NCI-H2196 treated with DMSO at 0.1 percent for 48 hours (cell line): Measurements from ENCODE around the gene KRT81.
A peak's percentile ranks its signal among the peaks of the same experiment; 100 is the strongest.
"Not testable (repeated sequence)": the region's sequence is repeated elsewhere in the genome, so short reads cannot be mapped to it uniquely, and the experiment has no call there.

Experiments
- DNase-seq: peaks from one replicate; lab custom pipeline; 2025; ENCODE audit not compliant: unreplicated experiment; lab: John Stamatoyannopoulos, UW

Gene KRT81

DNA sequence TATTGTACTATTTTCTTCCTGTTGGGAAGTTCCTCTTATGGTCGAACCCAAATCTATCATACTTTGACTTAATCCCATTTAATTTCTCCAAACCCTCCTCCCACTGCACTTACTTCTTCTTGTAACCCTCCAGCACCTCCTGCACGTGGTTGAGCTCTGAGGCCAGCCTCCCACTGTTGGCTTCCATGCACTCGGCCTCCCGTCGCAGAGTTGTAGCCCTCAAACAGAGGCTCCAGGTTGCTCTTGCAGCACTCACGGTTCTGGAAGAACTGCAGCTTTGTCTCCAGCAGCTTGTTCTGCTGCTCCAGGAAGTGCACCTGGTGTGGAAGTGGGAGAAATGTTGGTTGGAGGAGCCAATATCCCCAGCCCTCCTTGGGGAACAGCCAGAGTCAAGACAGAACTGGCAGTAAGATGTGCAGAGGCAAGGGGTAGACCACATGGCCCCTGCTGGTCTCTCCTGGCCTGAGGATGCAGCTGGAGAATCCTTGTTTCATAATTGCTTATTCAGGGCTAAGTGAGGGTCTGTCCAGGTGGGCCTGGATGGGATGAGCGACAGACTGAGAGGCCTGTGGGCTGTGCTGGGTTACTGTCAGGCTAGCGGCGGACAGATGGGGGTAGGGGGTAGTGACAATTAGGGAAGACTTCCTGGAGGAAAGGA is 35.3 kb downstream of the KRT81 start:
- no peak for DNase-seq

DNA sequence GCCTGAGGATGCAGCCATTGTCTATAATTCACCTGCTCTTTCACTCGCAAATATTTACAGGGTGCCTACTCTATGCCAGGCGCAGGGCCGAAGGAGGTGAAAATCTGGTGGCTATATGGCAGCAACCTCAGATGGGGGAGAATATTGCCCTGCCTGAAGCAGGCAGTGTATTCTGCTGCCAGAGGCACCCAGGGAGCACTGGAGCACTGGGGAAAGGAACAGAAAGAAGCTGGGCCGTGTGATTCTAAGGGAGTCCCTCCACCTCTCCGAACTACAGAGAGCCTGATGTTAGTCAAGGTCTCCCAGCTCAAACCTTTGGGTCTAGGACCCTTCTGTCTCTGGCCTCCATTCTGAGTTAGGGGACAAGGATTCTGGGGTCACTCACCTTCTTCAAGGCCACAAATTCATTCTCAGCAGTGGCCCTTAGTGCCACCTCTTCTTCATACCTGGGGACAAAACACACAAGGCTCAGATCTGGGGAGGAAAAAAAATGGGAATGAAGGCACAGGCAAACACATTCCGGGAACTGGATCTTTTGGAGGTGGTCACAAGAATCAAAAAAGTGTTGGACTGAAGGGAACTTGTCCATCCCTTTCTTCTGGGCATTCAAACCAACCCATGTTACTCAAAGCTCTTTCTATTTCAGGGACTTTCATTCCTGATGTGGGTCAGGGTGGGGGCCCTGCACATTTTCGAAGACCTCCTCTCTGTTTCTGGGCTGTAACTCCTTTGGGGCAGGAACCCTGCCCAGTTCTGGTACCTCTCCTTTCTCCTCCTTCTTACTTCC is 36.2 kb downstream of the KRT81 start:
- no peak for DNase-seq

DNA sequence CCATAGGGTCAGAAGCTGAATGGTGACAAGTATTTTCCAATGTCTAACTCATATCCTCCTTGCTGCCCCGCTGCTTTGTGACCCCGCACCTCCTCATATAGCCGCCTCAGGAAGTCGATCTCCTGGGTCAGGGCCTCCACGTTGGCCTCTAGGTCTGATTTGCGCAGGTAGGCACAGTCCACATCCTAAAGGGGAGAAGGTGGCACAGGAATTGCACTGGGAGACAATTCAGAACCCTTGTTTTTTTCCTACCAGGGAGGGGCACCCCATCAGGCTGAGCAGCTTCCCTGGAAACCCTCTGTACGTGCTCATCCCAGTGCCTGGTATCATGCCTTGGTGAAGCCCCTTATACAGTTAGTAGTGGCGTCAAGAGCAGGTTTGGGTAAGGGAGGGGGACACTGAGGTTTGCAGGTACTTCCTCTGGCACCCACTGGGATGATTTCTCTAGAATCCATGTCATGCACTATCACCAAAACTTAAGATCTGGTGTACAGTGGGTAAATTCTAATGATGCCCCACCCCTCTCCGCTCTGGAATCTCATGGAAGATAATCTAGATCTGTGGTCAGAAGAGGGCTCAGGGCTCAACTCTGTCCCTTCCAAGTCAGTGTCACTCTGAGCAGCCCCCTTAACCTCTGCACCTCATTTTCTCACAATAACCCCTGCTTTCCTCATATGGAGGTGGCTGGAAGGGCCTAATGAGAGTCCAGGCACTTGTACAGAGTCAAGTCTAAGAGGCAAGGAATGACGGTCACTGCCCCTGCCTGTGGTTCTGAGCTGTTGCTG is 37.0 kb downstream of the KRT81 start:
- no peak for DNase-seq

DNA sequence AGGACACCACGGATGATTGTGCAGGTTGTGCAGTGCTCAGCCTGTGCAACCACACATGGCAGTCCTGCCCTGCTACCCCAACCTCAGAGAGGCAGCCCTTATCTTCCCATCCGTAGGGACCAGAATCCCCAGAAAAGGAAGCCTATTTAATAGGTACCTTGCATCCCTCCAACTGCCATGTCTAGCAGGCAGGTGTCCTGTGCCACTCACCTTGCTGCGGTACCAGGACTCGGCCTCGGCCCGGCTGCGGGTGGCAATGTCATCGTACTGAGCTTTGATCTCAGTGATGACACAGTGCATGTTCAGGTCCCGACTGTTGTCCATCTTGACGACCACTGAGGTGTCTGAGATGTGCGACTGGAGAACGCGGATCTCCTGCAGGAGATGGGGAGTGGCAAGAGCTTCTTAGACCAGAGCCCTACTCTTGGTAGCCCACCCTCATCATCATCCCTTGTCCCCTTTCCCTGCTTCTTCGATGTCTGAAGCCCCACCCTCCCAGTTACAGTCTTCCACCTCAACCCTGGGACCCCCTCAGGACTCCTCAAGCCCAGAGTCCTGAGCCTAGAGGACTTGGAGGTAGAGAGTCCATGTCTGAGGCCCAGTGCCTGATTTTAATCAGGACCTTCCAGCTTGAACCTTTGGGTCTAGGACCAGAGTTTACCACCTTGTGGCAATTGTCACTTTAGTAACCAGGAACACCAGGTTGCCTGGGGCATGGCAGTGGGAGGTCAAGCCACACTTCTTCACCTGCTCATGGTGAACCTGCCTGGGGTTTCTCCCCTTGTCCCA is 37.7 kb downstream of the KRT81 start:
- no peak for DNase-seq

DNA sequence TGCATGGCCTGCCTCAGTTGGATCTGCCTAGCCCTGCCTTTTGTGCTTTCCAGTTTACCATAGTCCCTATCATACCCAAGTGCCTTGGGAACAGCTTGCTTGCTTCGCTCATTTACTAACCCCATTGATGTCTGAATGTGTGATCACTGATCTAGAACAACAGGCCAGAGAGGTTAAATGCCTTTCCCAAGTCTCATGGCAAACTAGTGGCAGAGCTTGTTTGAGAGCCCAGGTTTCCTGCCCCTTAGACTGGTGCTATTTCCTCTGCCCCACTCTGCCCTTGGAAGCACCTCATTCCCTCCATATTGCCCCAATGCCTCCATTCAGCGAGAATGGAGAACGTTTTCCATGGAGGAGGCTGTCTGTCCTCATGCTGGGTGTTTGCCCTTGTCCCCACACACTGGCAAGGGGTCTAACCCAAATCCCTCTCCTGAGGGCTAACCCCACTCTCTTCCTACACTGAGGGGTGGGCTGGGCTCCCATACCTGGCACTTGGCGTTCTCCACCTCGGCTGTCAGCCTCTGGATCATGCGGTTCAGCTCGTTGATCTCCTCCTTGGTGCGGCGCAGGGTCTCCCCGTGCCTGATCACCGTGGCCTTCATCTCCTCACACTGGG is 38.5 kb downstream of the KRT81 start:
- no peak for DNase-seq

DNA sequence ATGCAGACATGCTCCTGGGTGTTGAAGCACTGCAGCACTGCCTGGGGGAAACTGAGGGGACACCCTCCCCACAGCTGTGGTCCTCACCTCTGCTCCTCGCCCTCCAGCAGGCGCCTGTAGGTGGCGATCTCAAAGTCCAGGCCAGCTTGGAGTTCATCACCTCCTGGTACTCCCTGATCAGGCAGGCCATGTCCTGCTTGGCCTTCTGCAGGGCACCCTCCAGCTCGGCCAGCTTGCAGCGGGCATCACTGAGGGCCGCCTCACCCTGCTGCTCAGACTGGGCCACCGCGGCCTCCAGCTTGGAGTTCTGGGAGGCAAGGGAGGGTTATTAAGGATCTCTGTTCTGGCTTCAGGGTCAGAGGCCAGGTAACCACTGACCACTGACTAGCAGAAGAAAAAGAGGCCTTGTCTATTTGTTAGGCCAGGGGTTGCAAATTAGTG is 39.1 kb downstream of the KRT81 start:
- not testable (repeated sequence) for DNase-seq

DNA sequence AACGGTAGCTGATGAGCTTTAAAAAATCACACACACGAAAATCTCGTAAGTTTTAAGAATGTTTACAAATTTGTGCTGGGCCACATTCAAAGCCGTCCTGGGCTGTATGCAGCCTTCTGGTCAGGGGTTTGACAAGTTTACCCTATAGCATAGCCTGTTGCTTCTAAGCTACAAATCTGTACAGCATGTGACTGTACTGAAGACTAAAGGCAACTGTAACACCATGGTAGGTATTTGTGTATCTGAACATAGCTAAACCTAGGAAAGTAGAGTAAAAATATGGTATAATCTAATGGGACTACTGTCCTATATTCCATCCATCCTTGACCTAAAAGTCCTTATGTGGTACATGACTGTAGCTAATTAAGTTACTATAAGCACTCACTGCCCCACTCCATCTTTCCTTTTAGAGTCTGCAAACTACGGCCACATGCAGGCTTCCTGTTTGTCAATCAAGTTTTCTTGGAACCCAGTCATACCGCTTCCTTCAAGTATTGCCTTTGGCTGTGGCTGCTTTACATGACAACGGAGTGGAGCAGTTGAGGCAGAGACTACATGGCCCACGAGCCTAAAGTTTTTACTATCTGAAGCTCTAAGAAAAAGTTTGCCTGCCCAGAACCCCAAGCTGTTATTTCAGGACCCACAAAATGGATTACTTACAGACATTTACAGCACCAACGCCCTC is 39.8 kb downstream of the KRT81 start:
- DNase-seq: no peak

DNA sequence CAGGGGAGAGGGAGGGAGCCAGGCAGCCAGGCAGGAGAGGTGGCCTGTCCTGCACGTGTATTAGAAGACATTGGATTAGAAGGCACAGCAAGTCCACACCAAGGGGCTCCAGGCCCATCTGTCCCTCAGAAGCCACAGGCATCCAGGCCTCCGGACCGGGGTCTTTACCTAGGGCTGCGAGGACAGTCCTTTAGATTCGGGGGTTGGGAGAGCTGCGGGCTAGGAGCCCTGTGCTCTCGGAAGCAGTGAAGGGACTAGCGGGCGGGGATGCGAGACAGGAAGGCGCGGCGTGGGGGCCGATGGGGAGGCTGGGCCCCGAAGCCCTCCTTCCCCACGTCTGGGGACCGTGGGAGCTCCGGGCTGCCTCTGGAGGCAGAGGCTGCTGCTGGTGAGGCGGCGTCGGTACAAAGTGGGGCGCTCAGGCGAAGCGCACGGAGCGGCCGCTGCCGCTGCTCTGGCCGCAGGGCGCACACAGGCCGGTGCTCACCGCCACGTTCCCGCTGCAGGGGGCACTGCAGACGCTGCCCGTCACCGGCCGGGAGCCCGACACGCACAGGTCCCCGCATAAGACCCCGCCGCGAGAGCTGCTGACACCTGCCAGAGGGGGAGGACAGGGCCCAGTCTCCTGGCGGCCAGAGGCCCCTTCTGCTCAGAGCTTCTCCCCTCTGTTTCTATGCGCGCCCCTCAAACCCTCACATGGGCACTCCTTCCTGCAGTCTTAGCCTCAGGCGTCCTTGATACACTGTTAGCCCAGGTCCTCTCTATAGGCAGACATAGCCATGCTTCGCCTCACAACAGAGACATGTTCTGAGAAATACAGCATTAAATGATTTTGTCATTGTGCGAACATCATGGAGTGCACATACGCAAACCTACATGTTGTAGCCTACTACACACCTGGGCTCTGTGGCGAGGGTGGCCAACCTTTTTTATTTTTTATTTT is 41.0 kb downstream of the KRT81 start:
- no peak for DNase-seq

DNA sequence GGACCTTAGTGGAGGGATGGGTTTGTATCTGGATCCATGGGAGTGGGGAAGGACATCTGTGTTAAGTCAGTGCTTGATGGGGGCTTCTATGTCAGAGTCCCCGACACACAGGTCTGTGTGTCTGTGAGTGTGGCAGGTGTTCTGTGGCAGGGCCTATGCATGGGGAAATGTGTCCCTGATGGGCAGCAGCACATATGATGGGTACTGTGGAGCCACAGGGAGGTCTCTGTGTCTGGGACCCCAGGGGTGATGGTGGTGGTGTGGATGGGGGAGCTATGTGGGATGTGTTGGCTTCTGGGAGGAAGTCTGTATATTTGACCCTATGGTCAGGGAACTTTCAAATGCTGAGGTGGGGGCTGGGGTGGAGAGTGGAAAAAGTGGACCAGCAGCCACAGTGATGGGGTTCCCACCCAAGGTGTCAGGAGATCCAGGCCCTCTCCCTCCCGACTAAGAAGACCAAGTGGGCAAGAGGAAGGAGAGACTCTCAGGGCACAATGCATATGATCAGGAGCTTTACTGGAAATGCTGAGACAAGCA is 41.8 kb downstream of the KRT81 start:
- DNase-seq: no peak

DNA sequence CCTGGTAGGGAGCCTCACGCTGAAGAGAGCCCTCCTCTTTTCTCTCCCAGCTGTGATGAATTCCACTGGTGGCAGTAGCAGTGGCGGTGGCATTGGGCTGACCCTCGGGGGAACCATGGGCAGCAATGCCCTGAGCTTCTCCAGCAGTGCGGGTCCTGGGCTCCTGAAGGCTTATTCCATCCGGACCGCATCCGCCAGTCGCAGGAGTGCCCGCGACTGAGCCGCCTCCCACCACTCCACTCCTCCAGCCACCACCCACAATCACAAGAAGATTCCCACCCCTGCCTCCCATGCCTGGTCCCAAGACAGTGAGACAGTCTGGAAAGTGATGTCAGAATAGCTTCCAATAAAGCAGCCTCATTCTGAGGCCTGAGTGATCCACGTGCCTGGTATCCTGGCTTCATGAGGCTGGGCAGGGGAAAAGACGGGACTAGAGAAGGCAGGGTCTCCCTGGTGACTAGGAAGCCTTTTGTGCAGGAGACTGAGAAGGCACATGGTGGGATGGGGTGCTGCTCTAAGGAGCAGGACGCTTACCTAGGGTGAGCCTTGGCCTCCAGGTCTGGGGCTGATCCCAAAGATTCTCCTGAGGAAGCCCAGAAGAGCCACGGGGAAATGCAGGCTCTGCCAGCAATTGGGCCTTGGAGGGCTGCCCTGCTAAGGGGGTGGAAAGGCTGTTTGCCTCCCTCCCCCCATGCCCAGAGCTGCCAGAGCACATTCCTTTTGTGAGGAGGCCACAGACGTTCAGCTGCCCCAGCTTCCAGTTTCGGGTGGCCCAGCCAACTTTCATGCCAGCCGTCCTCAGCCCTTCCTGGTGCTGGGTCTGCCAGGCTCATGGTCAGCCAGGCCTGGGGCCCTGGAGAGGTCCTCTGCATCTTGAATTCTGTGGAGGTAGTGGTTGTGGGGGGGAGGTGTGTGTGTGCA is 42.5 kb downstream of the KRT81 start:
- peak; percentile 72 for DNase-seq

DNA sequence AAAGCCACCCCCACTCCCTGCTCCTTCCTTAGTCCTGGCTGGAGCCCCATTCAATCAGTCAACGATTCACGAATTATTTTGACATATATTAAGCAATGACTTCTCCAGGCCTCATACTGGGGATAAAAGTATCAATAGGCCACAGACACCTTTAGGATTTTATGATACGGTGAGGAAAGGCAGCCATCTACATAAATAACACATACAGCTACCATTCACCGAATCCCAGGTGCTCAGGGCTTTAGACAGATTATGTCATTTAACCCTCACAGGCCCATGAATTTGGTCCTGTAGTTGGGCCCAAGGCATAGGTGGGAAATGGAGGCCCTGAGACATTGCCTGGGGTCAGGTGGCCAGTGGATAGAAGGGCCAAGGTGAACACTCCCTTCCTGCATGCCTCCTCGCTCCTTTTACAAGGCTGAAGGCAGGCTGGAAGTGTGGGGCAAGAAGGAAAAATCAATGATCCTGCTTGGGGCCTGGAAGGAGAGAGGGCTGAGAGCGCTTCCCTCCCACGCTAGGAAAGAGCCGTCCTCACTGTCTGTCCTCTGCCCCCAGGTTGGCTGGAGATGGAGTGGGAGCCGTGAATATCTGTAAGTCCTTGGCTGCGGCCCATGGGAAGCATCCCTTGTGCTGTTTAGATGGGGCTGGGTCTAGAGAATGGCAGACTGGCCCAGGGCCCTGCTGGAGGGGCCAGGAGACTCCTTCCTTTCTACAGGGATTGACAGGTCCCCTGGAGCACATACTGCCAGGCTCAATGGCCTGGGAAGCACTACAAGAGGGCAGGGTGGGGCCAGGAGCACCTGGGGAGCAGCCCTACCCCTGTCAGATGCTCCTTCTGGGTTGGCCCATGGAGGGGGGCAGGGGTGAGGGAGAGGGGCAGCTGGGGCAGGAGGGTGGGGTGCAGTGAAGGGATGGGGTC is 43.5 kb downstream of the KRT81 start:
- DNase-seq: no peak

DNA sequence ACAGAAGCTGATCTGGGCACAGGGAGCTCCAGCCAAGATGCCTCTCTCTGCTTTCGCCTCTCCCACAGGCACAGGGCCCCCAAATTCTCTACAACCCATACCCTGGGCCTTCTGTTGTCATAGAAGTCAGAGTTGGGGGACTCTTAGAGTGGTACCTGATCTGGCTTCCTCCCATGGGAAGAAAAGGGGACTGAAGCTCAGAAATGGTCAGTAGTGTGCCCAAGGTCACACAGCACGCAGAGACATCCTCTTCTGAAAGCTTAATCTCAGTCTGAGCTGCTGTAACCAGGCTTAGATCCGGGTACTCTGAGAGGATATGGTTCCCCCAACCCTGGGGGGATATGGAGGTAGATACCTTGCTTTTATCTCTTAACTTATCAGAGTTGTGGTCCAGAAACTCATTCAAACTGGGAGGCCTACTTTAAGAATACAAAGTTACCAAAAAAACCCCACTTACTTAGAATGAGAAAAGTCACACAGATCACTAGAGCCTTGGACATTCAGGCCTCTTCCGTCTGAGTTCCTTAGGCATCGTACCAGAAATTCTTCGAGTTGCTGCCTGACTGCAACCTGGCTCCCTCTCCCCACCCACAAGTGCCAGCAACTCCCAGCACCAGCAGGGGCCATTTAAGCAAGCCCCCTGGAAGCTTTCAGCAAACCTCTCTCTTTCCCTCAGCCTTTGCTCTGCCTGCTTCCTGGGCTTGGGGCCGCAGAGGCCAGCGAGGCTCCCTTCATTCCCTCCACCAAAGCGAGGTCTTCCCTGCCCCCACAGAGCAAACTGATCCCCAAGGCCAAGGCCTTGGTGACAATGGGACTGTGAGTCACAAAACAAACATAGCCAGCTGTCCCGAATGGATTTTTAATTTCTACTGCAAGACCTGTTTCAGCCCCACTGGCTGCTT is 44.4 kb downstream of the KRT81 start:
- DNase-seq: peak; percentile 56

DNA sequence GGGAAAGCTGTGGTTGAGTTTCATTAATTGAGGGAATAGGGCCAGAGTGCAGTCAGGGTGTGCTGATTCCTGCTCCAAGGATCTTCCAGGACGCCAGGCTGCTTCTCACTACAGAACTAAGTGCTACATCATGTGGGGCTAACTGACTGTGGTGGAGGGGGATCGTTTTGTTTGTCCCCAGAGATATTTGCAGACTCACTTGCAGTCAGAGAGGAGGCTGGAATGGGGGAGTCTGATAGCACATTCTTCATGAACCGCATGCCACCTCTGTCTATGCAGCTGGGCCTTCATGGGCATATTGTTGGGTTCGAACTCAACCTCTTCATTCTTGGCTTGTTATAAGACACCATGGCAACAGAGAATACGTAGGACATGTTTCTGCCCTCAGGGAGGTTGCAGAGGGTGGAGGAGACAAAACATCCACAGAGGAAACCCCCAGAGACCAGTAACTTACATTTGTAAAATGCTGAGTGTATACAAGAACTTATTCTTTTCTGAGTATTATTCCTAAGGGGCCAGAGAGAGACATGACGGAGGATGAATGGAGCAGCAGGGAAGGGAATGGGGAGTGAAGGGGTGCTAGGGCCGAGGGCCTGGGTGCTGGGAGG is 45.3 kb downstream of the KRT81 start:
- DNase-seq: no peak

DNA sequence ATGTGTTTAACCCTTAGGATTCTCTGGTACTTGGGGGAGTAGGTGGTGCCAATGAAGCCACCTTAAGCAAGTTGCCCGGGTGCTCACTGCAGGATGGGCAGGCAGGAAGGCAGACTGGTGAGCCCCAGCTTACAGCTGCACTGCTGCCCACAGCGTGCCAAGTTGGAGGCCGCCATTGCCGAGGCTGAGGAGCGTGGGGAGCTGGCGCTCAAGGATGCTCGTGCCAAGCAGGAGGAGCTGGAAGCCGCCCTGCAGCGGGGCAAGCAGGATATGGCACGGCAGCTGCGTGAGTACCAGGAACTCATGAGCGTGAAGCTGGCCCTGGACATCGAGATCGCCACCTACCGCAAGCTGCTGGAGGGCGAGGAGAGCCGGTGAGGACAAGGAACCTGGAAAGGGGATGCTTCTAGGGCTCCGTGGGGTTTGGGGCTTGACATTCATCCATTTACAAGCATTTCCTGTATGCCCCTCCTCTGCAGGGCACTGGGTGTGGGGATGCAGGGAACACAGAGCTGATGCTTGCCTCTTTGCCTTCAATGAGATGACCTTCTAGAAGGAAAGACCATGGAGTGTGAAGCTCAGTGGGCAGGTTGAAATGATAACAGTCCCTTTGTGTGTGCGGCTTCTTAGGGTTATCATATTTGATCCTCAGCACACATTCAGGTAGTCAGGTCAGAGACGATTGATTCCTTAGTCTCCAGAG is 45.9 kb downstream of the KRT81 start:
- DNase-seq: no peak

DNA sequence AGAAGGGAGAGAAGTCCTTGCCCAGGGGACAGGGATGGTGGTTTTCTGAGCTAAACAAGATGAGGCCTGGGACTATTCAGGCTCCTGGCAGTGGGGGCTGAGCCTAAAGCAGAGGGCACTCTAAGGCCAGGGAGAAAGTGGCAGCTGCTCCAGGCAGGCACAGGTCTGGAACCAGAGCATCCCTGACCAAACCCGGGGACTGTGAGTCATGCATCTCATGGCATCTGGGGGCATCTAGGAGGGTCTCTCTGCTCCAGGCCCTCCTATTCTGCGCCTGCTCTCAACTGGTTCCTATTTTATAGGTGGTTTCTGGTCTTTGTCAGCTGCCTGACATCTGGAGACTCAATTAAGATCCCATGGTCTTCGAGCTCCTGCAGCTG is 46.7 kb downstream of the KRT81 start:
- DNase-seq: no peak
